Upper lobe of right lung (tissue), 1 donor: ENCODE data around the gene ZMAT2. TPM values are rescaled to one million over a fixed set of nuclear protein-coding genes. Genes with fewer than 3 reads are reported as not detected.
A peak's percentile ranks its signal among the peaks of the same experiment; 100 is the strongest.
"Not testable (repeated sequence)": the region's sequence is repeated elsewhere in the genome, so short reads cannot be mapped to it uniquely, and the experiment has no call there.

Source experiments
- ATAC-seq: fragments of 200-7000 bp; cut with Tn5 transposase; one replicate; pipeline ENCODE4 v1.9.1; 2020; ENCODE audit warnings: mild to moderate bottlenecking, moderate library complexity
- DNase-seq: peaks from one replicate; pipeline ENCODE4 v3.0.0-alpha.2; 2020
- H3K27ac ChIP-seq: fragments of 200-600 bp; one replicate; pipeline ENCODE4 v1.8.0; 2022
- H3K27me3 ChIP-seq: fragments of 200-600 bp; one replicate; pipeline ENCODE4 v1.8.0; 2022; ENCODE audit warnings: mild to moderate bottlenecking
- H3K36me3 ChIP-seq: fragments of 200-600 bp; one replicate; pipeline ENCODE4 v1.8.0; 2022
- H3K4me1 ChIP-seq: fragments of 200-600 bp; one replicate; pipeline ENCODE4 v1.8.0; 2022
- H3K4me3 ChIP-seq: fragments of 200-600 bp; one replicate; pipeline ENCODE4 v1.8.0; 2022; ENCODE audit warnings: mild to moderate bottlenecking
- H3K9me3 ChIP-seq: fragments of 200-600 bp; one replicate; pipeline ENCODE4 v1.8.0; 2022
- intact Hi-C: fragments of 100-400 bp; cut with DNase I; formaldehyde crosslinking; loops from one replicate; pipeline ENCODE4 v1.11.0; 2022
- total RNA-seq: library from RNA; stranded (reverse); fragmentation: NEBNext Ultra II Directional; extraction: Animal tissue kit (Norgen Biotek cat#: 25700); gene quantifications from one replicate; pipeline ENCODE4 v1.2.1, GENCODE V29; 2021
- TF ChIP-seq, protein P1 (sequence below): fragments of 200-600 bp; IDR thresholded peaks from one replicate; pipeline ENCODE4 v1.8.0; 2022; ENCODE audit warnings: antibody characterized with exemption
- donor health status: DM: no; HTN: yes; CAD: no; lungs with severe emphysema.

ZMAT2 gene
- total RNA-seq, 1 donor from 2014 or later = 42.3 TPM

DNA sequence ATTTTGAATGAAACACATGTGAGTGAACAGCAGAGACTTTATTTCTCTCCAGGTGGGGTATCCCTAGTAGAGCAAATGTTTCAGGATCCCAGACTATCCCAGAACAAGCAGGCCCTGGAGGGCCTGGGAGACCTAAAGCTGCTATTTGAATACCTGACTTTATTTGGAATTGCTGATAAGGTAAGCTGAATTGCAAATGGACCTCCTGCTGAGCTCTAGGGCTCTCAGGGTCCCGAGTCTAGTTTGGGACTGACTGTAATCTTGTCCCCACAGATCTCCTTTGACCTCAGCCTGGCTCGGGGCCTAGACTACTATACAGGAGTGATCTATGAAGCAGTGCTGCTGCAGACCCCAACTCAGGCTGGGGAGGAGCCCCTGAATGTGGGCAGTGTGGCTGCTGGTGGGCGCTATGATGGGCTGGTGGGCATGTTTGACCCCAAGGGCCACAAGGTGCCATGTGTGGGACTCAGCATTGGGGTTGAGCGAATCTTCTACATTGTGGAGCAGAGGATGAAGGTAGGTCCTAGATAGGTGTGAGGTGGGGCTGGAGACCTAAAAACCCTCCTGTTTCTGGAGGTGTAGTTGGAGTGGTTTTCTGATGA is 3.3 kb upstream of the ZMAT2 start:
- DNase-seq = no peak
- TF ChIP-seq, protein P1, sequence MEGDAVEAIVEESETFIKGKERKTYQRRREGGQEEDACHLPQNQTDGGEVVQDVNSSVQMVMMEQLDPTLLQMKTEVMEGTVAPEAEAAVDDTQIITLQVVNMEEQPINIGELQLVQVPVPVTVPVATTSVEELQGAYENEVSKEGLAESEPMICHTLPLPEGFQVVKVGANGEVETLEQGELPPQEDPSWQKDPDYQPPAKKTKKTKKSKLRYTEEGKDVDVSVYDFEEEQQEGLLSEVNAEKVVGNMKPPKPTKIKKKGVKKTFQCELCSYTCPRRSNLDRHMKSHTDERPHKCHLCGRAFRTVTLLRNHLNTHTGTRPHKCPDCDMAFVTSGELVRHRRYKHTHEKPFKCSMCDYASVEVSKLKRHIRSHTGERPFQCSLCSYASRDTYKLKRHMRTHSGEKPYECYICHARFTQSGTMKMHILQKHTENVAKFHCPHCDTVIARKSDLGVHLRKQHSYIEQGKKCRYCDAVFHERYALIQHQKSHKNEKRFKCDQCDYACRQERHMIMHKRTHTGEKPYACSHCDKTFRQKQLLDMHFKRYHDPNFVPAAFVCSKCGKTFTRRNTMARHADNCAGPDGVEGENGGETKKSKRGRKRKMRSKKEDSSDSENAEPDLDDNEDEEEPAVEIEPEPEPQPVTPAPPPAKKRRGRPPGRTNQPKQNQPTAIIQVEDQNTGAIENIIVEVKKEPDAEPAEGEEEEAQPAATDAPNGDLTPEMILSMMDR = no peak
- intact Hi-C loops = no loop called here
- Histone ChIP-seq H3K4me3 (no peak overlapping the region), H3K9me3 (no peaks in the 10 kb centered on the region), H3K36me3 (peaks cover 70% of the 10 kb centered on the region), H3K27me3 (no peaks in the 10 kb centered on the region), H3K4me1 (peaks cover 28% of the 10 kb centered on the region), H3K27ac (no peak overlapping the region)
- ATAC-seq = no peak

DNA sequence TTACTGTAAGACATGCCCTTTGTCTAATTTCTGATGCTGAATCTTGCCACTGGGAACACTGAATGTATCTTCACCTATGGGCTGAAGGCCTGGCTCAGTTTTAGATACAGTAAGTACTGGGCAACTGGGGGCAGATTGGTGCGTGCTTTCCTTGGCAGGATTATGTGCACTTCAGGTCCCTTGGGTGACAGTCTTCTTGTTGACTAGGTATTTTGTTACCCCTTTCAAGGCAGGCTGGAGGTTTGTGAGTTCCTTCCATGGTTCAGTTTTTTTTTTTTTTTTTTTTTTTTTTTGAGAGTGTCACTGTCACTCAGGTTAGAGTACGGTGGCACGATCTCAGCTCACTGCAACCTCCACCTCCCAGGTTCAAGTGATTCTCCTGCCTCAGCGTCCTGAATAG is 7.6 kb downstream of the ZMAT2 start:
- intact Hi-C loops = no loop called here
- no peak overlapping the region for H3K27ac ChIP-seq
- no peak overlapping the region for H3K4me3 ChIP-seq

DNA sequence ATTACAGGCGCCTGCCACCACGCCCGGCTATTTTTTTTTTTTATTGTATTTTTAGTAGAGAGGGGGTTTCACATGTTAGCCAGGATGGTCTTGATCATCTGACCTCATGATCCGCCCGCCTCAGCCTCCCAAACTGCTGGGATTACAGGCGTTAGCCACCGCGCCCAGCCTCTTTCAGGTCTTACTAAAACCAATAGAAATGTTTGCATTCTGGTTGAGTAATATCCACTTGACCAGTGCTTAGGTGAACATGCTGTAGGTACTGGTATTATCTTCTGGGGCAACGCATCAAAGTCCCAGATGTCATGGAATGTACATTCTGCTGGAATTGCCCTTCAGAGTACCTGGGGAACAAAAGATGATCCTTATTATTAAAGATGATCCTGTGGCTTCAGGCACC is 8.5 kb downstream of the ZMAT2 start:
- intact Hi-C loops, H3K4me3 ChIP-seq, H3K9me3 ChIP-seq, H3K27ac ChIP-seq, DNase-seq, H3K27me3 ChIP-seq, ATAC-seq: not testable (repeated sequence)
- Histone ChIP-seq H3K36me3 (peaks cover 36% of the 10 kb centered on the region), H3K4me1 (peaks cover 11% of the 10 kb centered on the region)

More for the DNA sequence above, 7.6 kb downstream of the ZMAT2 start:
- peaks cover 11% of the 10 kb centered on the region for H3K4me1 ChIP-seq
- DNase-seq (no peak), ATAC-seq (no peak)
- no peaks in the 10 kb centered on the region for H3K27me3 ChIP-seq
- H3K36me3 ChIP-seq = peaks cover 46% of the 10 kb centered on the region
- H3K9me3 ChIP-seq = no peaks in the 10 kb centered on the region
- TF ChIP-seq, protein P1 = no peak

DNA sequence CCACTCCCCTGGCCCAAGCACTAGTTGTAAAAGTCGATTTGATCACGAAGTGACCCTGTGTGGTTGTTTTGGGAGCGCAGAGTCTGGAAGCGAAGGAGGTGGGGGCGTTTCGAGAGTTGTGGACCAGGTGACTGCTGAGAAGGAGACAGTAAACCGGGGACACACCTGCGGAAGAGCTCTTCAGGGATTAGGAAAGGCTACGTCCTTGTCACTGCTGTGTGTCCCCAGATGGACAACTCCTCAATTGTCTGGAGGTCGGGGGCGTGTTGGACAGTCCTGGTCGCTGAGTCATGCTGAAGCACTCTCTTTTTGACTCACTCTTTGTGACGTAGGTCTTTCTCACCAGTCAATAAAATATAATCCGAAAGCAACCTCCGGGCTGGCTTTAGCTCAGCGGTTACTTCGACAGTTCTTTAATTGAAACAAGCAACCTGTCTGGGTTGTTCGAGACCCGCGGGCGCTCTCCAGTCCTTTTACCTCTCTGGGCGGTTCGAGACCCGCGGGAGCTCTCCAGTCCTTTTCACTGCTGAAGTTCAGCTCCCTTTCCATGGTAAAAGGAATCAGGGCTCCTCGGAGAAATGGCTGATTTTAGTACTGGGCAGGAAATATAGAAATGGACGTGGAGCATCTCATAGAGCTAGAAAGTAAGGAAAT is 10.8 kb downstream of the ZMAT2 start:
- peak overlapping the region; percentile 89 for H3K27ac ChIP-seq
- peak overlapping the region; percentile 74 for H3K4me3 ChIP-seq
- peaks cover 14% of the 10 kb centered on the region for H3K36me3 ChIP-seq
- DNase-seq (peak; percentile 91), ATAC-seq (peak; percentile 96)
- no peaks in the 10 kb centered on the region for H3K27me3 ChIP-seq
- no peaks in the 10 kb centered on the region for H3K9me3 ChIP-seq
- intact Hi-C loops = no loop called here
- TF ChIP-seq, protein P1 = no peak
- H3K4me1 ChIP-seq = peaks cover 11% of the 10 kb centered on the region

DNA sequence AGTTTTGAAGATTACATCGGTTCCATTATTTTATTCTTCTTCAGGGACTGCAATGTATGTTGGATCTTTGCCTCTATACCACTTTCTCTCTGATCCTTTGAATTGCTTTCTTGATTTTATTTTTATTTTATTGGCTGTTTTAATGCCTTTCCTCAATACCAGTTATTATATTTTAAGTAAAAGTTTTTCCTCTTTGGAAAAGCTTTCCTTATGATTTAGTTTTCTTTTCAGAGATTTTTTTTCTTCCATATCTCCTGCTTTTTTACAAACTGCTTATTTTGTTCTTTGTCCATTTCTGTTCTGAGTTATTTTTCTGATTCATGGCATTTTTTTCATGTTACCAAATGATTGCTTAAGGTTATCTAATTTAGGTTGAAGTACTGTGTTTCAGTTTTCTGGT is 11.5 kb downstream of the ZMAT2 start:
- peaks cover 11% of the 10 kb centered on the region for H3K4me1 ChIP-seq
- DNase-seq (no peak), ATAC-seq (no peak)
- H3K27ac ChIP-seq = no peak overlapping the region
- no peaks in the 10 kb centered on the region for H3K27me3 ChIP-seq
- TF ChIP-seq, protein P1 = no peak
- peak overlapping the region; percentile 74 for H3K4me3 ChIP-seq
- H3K9me3 ChIP-seq = no peaks in the 10 kb centered on the region
- peaks cover 6% of the 10 kb centered on the region for H3K36me3 ChIP-seq
- intact Hi-C loops = no loop called here

DNA sequence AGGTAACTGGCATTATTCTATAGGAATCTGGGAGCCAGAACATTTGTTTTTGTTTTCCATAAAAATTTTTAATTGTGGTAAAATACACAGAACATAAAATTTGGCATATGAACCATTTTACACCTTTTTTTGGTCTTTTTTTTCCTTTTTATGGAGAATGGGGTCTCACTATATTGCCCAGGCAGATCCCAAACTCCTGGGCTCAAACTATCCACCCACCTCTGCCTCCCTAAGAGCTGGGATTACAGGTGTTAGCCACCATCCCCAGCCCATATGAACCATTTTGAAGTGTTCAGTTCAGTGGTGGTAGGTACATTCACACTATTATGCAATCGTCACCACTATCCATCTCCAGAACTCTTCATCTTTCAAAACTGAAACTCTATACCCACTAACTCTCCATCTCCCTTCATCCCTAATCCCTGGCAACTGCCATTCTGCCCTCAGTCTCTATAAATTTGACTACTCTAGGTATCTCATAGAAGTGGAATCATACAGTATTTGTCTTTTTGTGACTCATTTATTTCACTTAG is 13.4 kb downstream of the ZMAT2 start:
- intact Hi-C loops = no loop called here
- no peaks in the 10 kb centered on the region for H3K36me3 ChIP-seq

DNA sequence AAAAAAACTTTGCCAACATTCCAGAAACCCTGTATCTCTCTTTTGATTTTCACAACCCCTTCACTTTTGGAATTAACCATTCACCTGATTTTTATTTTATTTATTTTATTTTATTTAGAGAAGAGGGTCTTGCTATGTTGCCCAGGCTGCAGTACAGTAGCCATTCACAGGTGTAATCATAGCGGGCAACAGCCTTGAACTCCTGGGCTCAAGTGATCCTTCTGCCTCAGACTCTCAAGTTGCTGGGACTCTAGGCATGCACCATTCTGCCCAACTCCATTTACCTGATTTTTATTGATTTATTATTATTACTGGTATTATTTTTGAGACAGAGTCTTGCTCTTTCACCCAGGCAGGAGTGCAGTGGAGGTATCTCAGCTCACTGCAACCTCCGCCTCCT is 16.0 kb downstream of the ZMAT2 start:
- DNase-seq, H3K9me3 ChIP-seq, H3K27ac ChIP-seq, H3K36me3 ChIP-seq, intact Hi-C loops, H3K4me1 ChIP-seq, H3K4me3 ChIP-seq, H3K27me3 ChIP-seq, ATAC-seq: not testable (repeated sequence)

More for the DNA sequence above, 13.4 kb downstream of the ZMAT2 start:
- no peaks in the 10 kb centered on the region for H3K9me3 ChIP-seq
- H3K4me1 ChIP-seq = peaks cover 11% of the 10 kb centered on the region
- H3K4me3 ChIP-seq = no peak overlapping the region
- ATAC-seq (no peak), DNase-seq (no peak)
- no peak overlapping the region for H3K27ac ChIP-seq
- H3K27me3 ChIP-seq = no peaks in the 10 kb centered on the region
- TF ChIP-seq, protein P1 = no peak
